Mesodermal cell (in vitro differentiated cells): ENCODE measurements around the gene GRIA3.

Experiments used
- H3K27ac ChIP-seq: 2 replicates; pipeline ENCODE4 v1.7.0; 2013; ENCODE audit warnings: mild to moderate bottlenecking, low read depth, low read length, moderate library complexity; ENCODE audit not compliant: severe bottlenecking
- H3K36me3 ChIP-seq: 2 replicates; pipeline ENCODE4 v1.7.1; 2013; ENCODE audit warnings: mild to moderate bottlenecking, low read length, moderate library complexity; ENCODE audit not compliant: control insufficient read depth, insufficient read depth
- H3K4me1 ChIP-seq: one replicate; pipeline ENCODE4 v1.7.1; 2013; ENCODE audit warnings: mild to moderate bottlenecking, low read length; ENCODE audit not compliant: insufficient read depth, control insufficient read depth, poor library complexity, severe bottlenecking
- H3K4me3 ChIP-seq: 2 replicates; pipeline ENCODE4 v1.7.0; 2013; ENCODE audit warnings: low read length, control low read depth, mild to moderate bottlenecking; ENCODE audit not compliant: insufficient read depth, poor library complexity, severe bottlenecking; ENCODE audit errors: extremely low read depth
- H3K9me3 ChIP-seq: 2 replicates; pipeline ENCODE4 v1.7.1; 2013; ENCODE audit warnings: mild to moderate bottlenecking, low read length, moderate library complexity; ENCODE audit not compliant: control insufficient read depth
- WGBS, 2 experiments: methylation state at CpG; one replicate each; pipeline ENCODE4 v1.1.5; 2013; ENCODE audit warnings: missing lambda C conversion rate in 2 of 2; ENCODE audit not compliant: insufficient coverage in 2 of 2; 5-methylcytosine and 5-hydroxymethylcytosine counted together

Gene GRIA3

DNA sequence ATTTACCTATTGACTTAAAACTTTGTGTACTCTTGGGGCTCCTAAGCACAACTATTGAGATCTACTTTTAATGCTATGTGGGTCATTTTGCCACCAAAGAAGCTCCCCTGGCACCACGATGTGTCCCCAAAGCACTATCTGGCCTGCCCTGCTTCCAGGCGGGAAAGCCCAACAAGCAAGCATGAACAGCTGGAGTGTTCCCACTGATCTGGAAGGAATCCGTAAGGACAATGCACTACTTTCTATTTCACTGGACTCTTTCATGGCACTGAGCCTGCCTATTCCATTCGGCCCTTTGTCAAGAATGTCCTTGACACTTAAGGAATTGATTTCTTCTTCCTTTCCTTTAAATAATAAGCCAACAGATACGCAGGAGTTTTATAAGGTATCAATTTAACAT is 38.8 kb downstream of the GRIA3 start:
- H3K4me3 ChIP-seq = no peak overlapping the region
- no peaks in the 10 kb centered on the region for H3K9me3 ChIP-seq
- WGBS, 2 experiments = 60 to 100% methylated on average over 1 to 3 of the region's 5 CpGs
- H3K4me1 ChIP-seq = no peaks in the 10 kb centered on the region
- H3K36me3 ChIP-seq = no peaks in the 10 kb centered on the region
- no peak overlapping the region for H3K27ac ChIP-seq

GRCh38 chrX:123223409-123223808 is 39.3 kb downstream of the GRIA3 start:
- H3K4me3 ChIP-seq = no peak overlapping the region
- no peak overlapping the region for H3K27ac ChIP-seq
- no peaks in the 10 kb centered on the region for H3K4me1 ChIP-seq
- no peaks in the 10 kb centered on the region for H3K36me3 ChIP-seq
- WGBS, 2 experiments = no CpG with 5 or more reads among the region's 1 CpG
- H3K9me3 ChIP-seq = no peaks in the 10 kb centered on the region

- no peak overlapping the region for H3K27ac ChIP-seq
- no peaks in the 10 kb centered on the region for H3K36me3 ChIP-seq
- no peaks in the 10 kb centered on the region for H3K9me3 ChIP-seq
- no peaks in the 10 kb centered on the region for H3K4me1 ChIP-seq
- no peak overlapping the region for H3K4me3 ChIP-seq
Observed at GRCh38 chrX:123223859-123224258, 39.8 kb downstream of the GRIA3 start.

DNA sequence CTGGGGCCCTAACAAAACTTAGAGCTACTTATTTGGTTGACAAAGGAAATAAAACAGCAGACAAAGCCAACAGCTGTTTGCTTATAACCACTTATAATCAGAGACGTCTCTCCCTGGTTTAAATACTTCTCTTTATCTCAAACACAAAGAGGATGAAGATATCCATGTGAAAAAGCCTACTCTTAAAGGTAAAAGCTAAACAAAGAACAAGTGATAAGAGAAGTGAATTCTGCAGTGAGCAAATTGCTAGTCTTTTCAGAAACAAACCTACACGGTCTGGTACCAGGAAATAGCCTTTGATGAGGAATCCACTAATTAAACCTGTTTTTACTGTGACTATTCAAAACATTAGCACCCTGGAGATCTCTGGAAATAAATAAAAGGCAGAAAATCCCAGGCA is 46.7 kb downstream of the GRIA3 start:
- H3K36me3 ChIP-seq = no peaks in the 10 kb centered on the region
- no CpG with 5 or more reads among the region's 2 CpGs for WGBS, 2 experiments
- no peak overlapping the region for H3K4me3 ChIP-seq
- no peaks in the 10 kb centered on the region for H3K9me3 ChIP-seq
- no peaks in the 10 kb centered on the region for H3K4me1 ChIP-seq
- H3K27ac ChIP-seq = no peak overlapping the region

- H3K36me3 ChIP-seq = no peaks in the 10 kb centered on the region
- H3K4me1 ChIP-seq = no peaks in the 10 kb centered on the region
- H3K27ac ChIP-seq = no peak overlapping the region
- no peak overlapping the region for H3K4me3 ChIP-seq
- H3K9me3 ChIP-seq = no peaks in the 10 kb centered on the region
Observed at GRCh38 chrX:123236859-123237258, 52.8 kb downstream of the GRIA3 start.

- WGBS, 2 experiments = no CpG with 5 or more reads among the region's 3 CpGs
Observed at GRCh38 chrX:123237271-123237670, 53.2 kb downstream of the GRIA3 start.

GRCh38 chrX:123254457-123254856 is 70.4 kb downstream of the GRIA3 start:
- Histone ChIP-seq H3K4me3 (no peak overlapping the region), H3K9me3 (no peaks in the 10 kb centered on the region), H3K4me1 (no peaks in the 10 kb centered on the region), H3K27ac (no peak overlapping the region), H3K36me3 (no peaks in the 10 kb centered on the region)
- WGBS, 2 experiments = no CpG with 5 or more reads among the region's 1 CpG

More at GRCh38 chrX:123237271-123237670, 53.2 kb downstream of the GRIA3 start:
- H3K36me3 ChIP-seq = no peaks in the 10 kb centered on the region
- no peaks in the 10 kb centered on the region for H3K9me3 ChIP-seq
- no peak overlapping the region for H3K4me3 ChIP-seq
- H3K27ac ChIP-seq = no peak overlapping the region
- no peaks in the 10 kb centered on the region for H3K4me1 ChIP-seq

DNA sequence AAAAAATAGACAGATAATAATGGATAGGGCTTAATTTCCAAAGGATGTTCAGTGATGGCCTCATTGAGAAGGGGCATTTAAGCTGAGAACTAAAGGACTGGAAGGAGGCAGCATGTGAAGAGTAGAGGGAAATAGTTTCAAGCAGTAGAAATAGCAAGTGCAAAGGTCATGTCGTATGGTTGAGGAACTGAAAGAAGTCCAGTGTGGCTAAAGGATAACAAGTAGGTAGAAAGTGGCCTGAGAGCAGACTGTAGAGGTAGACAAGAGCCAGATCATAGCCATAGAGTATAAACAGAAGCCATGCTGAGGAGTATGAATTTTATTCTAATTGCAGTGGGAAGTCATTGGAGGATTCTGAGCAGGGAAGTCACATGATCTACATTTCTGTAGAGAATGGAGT is 72.3 kb downstream of the GRIA3 start:
- no peaks in the 10 kb centered on the region for H3K36me3 ChIP-seq
- no peaks in the 10 kb centered on the region for H3K9me3 ChIP-seq
- H3K4me1 ChIP-seq = no peaks in the 10 kb centered on the region
- no peak overlapping the region for H3K4me3 ChIP-seq
- no peak overlapping the region for H3K27ac ChIP-seq
- WGBS, 2 experiments = 100% methylated on average over 1 of the region's 1 CpG; no CpG with 5 or more reads in 1 of the 2 experiments

DNA sequence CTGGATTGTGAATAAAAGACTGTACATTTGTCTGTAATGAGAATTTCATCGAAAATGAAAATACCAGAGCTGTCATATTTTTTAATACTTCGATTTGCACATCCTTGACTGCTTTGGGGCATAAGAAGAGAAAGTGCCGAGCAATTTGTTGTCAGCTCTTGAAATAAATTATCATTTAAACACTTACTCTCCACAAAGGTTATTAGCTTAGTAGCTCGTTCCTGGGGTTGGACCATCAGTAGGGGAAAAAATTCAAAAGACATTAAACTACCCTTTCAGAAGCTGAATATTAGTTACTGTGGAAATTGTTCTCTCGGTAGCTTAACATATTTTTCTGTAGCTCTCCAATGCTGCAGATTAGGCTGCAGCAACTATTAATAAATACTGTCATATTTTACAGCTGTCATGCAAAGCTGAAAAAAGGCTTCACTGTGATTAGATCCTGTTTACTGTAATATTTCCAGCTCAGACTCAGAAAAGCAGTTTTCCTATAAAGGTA is 76.9 kb downstream of the GRIA3 start:
- no peaks in the 10 kb centered on the region for H3K36me3 ChIP-seq
- WGBS, 2 experiments = no CpG with 5 or more reads among the region's 5 CpGs
- H3K4me3 ChIP-seq = no peak overlapping the region
- H3K9me3 ChIP-seq = no peaks in the 10 kb centered on the region
- H3K27ac ChIP-seq = no peak overlapping the region
- H3K4me1 ChIP-seq = no peaks in the 10 kb centered on the region

GRCh38 chrX:123263270-123263669 is 79.2 kb downstream of the GRIA3 start:
- H3K4me1 ChIP-seq = no peaks in the 10 kb centered on the region
- no peak overlapping the region for H3K27ac ChIP-seq
- H3K36me3 ChIP-seq = no peaks in the 10 kb centered on the region
- WGBS, 2 experiments = 11 to 27% methylated on average over 1 to 3 of the region's 8 CpGs
- no peak overlapping the region for H3K4me3 ChIP-seq
- no peaks in the 10 kb centered on the region for H3K9me3 ChIP-seq

DNA sequence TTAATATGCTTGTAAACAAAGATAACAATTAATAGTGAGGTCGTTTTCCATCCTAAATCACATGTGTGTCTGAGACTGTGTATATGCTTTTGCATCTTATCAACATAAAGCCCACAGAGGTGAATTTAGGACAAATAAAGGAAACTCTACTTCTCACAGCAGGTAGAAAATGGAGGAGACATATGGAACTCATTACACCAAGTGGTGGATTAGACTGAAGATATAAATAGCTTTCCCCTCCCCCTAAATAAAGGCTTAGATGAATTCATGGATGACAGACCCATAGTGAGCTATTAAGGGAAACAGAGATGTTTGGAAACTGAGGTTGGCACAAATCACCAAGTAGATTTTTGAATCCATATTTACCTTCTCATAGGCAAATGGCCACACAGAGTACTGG is 79.7 kb downstream of the GRIA3 start:
- no CpG with 5 or more reads among the region's 1 CpG for WGBS, 2 experiments
- no peak overlapping the region for H3K4me3 ChIP-seq
- no peaks in the 10 kb centered on the region for H3K4me1 ChIP-seq
- no peaks in the 10 kb centered on the region for H3K36me3 ChIP-seq
- H3K27ac ChIP-seq = no peak overlapping the region
- no peaks in the 10 kb centered on the region for H3K9me3 ChIP-seq

- no peaks in the 10 kb centered on the region for H3K4me1 ChIP-seq
- H3K36me3 ChIP-seq = no peaks in the 10 kb centered on the region
- no CpG with 5 or more reads among the region's 3 CpGs for WGBS, 2 experiments
- no peak overlapping the region for H3K4me3 ChIP-seq
- H3K9me3 ChIP-seq = no peaks in the 10 kb centered on the region
- H3K27ac ChIP-seq = no peak overlapping the region
Observed at GRCh38 chrX:123267220-123267619, 83.1 kb downstream of the GRIA3 start.
